Tibial nerve (tissue), 4 donors: ENCODE results near the gene HOXA4.

Source experiments
- EP300 ChIP-seq, 2 donors: sonication (generic); formaldehyde crosslinking; IDR thresholded peaks; one replicate each; pipeline ENCODE4 v1.6.1; 2017; ENCODE audit warnings: antibody characterized with exemption in 2 of 2, mild to moderate bottlenecking in 1 of 2
- POLR2A ChIP-seq, 2 donors: fragments of 450-650 bp; IDR thresholded peaks; one replicate each; pipeline ENCODE4 v1.6.1; 2017; ENCODE audit warnings: antibody characterized with exemption in 2 of 2, mild to moderate bottlenecking in 2 of 2, moderate library complexity in 2 of 2
- TF ChIP-seq, protein P1 (sequence below), 5 experiments: fragments of 200-600 bp in 3 of 5; fragments of 450-650 bp in 2 of 5; sonication (generic) in 3 of 5; IDR thresholded peaks; one replicate each; pipeline ENCODE4 v1.5.1; 2016 to 2019; ENCODE audit warnings: antibody characterized with exemption in 5 of 5, mild to moderate bottlenecking in 3 of 5, moderate library complexity in 2 of 5

DNA sequence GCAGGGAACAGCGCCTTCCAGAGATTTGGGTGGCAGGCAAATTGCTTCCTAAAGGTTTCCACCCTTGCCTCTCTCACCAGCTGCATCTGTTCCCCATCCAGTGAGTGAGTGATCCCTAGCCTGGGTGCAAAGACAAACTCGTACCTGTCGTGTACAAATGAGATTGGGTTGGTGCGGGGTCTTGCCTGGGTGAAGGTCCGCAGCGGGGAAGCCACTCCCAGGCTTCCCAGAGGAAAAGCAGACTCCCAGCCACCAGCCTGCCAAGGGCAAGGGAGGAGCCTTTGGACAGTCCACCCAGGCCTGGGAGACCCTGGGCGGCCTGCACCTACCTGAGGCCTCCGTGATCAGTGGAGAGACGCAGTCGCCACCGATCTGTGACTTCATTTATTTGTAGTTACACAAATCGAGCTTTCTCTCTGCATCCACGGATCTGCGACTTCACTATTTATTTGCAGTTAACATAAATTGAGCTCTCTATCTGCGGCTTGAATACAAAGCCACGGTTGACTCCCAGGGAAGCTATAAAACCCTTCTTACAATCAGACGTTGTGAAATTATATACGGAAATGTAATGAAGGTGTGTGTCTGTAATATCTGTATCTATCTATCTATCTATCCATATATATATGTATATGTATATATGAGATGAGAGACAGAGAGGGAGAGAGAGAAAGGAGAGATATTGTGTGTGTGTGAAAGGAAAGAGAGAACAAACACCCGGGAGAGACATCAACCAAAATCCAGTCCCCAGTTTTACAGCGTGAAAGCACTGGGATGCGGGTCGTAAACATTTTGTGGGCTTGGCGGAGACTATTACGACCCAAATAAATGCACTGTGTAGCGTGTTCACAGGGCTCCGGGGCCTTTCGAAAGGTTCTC, 28.9 kb upstream of the HOXA4 start:
- TF ChIP-seq, protein P1, sequence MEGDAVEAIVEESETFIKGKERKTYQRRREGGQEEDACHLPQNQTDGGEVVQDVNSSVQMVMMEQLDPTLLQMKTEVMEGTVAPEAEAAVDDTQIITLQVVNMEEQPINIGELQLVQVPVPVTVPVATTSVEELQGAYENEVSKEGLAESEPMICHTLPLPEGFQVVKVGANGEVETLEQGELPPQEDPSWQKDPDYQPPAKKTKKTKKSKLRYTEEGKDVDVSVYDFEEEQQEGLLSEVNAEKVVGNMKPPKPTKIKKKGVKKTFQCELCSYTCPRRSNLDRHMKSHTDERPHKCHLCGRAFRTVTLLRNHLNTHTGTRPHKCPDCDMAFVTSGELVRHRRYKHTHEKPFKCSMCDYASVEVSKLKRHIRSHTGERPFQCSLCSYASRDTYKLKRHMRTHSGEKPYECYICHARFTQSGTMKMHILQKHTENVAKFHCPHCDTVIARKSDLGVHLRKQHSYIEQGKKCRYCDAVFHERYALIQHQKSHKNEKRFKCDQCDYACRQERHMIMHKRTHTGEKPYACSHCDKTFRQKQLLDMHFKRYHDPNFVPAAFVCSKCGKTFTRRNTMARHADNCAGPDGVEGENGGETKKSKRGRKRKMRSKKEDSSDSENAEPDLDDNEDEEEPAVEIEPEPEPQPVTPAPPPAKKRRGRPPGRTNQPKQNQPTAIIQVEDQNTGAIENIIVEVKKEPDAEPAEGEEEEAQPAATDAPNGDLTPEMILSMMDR (IDR thresholded peaks at IDR 0.05): no peak
- TF ChIP-seq POLR2A (IDR thresholded peaks at IDR 0.05): no peak
- TF ChIP-seq EP300 (IDR thresholded peaks at IDR 0.05): no peak
